GM18858 (cell line): ENCODE results near the gene MPPE1.
A peak's percentile ranks its signal among the peaks of the same experiment; 100 is the strongest.
"Not testable (repeated sequence)": the region's sequence is repeated elsewhere in the genome, so short reads cannot be mapped to it uniquely, and the experiment has no call there.

ENCODE experiments used
- ATAC-seq: cut with Tn5 transposase; IDR thresholded peaks from one replicate; pipeline ENCODE4 v1.9.1; 2021; ENCODE audit not compliant: unreplicated experiment

MPPE1 gene

DNA sequence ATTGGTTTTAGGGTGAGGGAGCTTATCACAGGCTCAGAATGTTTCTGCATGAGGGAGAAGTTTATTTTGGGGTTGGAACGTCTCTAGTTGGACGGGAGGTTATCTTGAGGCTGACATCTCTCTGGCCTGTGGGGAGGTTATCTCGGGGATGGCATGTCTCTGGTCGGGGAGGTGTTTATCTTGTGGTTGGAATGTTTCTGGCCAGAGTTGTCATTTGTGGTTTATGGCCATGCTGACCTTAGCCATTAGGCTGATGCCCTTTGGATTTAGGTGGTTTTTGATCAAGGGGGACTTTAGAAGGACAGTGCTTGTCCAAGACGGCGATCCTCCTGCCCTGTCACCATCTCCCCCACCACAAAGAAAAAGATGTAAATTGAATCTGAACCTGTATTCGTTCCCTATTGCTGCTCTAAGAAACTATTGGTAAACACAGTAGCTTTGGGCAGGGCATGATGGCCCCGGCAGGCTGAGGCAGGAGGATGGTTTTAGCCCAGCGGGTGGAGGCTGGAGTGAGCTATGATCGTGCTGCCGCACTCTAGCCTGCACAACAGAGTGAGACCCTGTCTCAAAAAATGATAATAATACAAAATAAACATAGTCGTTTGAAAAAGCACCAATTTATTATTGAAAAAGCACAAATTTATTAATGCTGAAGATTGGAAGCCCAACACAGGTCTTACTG is 17.8 kb upstream of the MPPE1 start:
- ATAC-seq = no peak

DNA sequence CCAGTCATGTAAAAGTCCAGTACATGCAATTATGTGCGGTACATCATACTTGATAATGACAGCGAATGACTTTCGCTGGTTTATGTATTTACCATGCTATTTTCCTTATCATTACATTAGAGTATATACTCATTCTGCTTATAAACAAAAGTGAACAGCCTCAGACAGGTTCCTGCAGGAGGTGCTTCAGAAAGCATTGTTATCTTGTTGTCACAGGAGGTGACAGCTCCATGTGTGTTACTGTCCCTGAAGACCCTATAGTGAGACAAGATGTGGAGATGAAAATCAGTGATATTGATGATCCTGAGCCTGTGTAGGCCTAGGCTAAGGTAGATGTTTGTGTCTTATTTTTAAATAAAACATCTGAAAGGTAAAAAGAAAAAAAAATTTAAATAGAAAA is 15.3 kb upstream of the MPPE1 start:
- no peak for ATAC-seq

DNA sequence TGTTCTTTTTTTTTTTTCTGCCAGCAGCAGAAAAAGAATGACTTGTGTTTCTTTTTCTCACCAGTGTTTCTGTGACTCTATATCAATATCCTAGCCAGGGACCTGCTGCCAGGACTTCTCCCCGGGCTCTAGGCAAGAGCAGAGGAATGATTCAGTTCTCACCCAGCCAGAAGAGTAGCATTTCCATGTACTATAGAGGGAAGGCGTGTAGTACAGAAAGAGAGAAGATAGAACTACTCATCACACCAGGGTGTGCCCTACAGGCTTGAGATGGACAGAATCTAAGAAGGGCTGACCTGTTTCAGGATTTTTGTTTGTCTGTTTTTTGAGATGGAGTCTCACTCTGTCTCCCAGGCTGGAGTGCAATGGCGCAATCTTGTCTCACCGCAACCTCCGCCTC is 11.4 kb upstream of the MPPE1 start:
- not testable (repeated sequence) for ATAC-seq

DNA sequence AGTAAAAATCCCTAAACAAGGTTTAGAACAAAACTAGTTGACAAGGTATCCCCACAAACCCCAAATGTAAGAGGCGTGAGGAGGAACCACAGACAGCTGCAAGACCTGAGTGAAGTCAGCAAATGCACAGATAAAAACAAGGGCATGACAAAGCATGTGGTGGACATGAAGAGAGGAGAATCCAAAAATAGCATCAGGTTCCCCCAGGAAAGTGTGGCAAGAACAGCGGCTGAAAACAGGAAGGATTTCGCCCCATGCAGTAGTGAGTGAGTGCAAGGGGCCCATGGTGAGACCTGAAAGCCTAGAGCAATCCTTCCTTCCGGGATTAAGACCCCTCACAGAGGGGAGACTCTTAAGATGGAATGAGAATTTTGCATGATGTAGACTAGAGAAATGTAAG is 8.8 kb upstream of the MPPE1 start:
- not testable (repeated sequence) for ATAC-seq

DNA sequence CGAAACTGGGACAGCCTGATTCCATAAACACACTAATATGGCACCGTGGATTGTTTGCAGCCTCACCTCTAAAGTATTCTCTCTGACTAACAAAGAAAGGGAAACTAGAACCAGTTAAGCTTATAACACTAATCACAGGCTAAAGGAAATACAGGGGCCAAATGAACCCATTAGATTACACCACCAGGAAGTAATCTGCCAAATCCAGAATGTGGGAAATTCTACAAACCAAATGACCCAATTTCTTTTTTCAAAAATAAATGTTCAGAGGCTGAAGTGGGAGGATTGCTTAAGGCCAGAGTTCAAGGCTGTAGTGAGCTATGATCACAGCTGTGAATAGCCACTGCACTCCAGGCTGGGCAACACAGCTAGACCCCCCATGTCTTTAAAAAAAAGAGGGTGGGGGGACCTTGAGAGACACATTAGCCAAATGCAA is 1.5 kb upstream of the MPPE1 start:
- no peak for ATAC-seq

DNA sequence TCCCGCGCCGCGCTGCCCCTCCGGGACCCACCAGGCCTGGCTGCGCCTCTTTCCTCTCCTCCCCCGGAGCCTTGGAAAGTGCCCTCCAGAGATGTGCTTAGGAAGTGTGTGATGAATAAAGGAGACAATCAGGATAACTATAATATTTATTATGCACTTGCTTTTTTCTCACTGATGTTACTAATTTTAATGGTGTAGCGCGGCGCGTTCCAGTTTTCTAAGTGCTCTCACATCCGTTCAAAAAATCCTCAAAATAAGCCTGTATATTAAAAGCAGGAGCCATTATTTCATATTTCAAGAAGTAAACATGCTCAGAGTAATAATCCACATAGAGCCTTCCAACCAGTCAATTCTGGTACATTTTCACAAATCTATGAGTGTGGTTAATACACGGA is 941 bp upstream of the MPPE1 start:
- peak; percentile 20 for ATAC-seq

DNA sequence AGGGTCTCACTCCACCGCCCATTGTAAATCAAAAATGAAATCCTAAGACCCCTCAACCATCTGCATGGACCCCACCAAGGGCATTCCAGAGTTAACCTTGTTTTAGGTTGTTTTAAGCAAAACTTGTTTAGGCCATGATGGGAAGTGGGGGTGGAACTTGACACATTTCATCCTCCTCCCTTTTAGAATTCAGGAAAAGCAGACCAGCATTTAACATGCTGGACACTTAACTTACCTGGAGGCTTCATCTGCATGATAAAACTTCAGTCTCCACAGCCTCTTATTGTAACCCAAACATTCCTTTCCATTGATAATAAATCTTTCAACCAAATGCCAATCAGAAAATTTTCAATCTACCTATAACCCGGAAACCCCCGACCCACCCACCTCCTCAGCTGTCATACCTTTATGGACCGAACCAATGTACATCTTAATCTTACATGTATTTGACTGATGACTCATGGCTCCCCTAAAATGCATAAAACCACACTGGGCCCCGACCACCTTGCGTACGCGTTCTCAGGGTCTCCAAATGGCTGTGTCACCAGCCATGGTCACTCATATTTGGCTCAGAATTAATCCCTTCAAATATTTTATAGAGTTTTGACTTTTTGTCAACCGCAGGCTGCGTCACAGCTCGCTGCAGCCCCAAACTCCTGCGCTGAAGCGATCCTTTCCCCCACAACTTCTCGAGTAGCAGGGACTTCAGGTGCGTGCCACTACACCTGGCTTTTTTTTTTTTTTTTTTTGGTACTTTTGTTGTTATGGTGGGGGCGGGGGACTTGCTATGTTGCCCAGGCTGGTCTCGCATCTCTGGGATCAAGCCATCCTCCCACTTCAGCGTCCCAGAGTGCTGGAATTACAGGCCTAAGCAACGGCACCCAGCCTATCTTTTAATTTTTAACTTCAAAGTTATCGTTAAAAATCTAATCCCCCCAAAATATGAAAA is 917 bp downstream of the MPPE1 start:
- no peak for ATAC-seq

DNA sequence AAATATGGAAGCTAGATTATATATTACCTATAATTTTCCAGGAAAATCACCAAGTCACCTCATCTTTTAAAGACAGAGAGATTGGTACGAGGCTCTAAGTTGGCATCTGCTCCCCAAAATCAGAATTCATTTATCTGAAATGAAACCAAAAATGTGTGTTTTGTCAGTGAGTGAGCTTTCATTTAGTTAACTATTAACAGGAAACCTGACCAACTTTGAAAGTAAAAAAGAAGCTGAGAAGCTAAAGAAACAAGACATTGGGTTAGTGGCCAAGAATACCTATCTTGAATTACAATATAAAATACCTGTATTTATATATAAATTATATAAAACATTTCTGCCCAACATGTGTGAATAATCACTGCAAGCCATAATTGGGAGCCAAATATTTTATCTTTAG is 1.9 kb downstream of the MPPE1 start:
- ATAC-seq = no peak

DNA sequence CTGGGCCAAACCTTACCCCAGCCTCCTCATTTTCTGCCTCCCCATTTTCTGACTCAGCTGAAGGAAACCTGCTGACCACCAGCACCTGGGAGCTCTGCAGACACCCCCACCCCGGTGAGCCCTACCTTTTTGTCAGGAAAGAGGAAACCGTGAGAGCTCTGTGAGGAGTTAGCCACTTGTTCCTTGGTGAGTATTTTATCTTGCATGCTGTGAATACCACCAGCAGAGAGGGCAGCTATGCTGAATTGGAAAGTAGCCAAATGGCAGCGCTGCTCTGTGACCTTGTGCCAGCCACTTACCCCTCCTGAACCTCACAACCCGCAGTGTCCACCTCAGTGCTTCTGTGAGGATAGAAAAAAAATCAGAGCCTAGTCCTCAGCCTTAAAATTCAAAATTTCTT is 2.5 kb downstream of the MPPE1 start:
- ATAC-seq = no peak

DNA sequence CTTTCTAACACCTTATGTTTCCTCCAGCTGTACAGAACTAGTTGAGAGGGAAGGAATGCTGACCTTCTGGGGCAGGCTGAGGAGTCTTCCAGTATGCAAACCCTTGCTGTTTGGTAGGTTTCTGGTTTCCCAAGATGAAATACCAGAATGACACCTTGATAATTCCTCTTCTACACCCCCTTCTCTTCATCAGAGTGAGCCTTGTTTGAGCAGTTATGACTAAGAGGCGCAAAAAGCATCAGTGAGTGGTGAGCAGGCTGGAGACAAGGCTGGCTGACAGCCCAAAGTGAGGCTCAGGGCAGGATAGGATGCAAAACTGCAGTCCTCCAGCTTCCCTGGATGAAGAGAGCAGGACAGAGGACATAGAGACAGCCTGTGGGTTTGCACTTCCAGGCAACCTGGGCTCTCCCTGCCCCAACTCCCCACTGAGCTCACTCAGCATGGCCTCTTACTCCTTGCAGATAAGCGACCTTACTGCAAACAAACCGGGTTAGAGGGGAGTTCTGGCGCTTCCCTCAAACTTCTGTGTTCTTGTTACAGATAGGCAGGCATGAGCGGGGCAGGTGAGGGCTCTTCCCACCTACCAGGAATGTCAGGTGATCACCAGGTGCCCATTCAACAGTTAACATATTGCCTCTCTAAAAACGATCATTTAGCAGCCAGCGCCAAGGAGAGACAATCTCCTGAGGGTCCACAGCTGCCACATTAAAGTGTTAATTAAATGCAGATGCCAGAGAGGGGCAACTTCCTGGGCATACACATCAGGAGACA is 5.4 kb downstream of the MPPE1 start:
- ATAC-seq = no peak

DNA sequence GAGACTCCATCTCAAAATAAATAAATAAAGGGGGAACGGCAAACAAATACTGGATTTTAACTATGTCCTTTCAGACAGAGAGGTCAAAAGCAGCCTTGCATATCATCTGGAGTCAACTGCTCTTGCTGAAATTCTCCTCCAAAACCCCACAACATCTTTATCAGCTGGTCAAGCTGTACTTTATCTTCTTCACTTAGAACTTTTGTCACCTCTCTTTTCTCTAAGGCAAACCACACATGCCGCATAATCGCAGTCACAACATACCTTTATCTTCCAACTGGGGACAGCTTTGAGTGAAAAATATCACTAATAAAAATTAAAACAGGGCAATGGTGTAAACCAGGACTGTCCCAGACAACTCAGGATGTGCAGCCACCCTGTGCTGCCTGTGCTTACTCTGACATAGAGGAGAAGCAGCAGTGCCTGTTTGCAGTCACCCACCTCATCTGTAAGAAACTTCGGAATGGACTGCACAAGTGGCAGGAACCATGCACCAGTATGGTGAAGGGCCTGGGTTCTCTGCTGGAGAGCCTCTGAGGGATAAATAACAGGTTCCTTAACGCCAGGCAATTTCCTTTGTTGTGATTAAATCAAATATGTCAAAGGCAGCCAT is 6.2 kb downstream of the MPPE1 start:
- no peak for ATAC-seq

DNA sequence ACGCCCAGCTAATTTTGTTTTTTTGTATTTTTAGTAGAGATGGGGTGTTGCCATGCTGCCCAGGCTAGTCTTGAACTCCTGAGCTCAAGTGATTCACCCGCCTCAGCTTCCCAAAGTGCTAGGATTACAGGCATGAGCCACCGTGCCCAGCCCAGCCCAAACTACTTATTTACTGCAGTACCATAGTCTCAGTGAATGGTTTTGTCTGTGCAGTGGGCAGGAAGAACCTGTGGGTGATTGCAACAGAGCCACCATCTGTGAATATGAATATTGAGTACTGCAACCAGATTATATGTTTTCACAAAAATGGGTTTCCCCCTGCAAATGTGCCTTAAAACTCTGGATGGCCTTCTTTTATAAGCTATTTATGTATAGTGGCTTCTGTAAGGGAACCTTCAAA is 9.1 kb downstream of the MPPE1 start:
- no peak for ATAC-seq

DNA sequence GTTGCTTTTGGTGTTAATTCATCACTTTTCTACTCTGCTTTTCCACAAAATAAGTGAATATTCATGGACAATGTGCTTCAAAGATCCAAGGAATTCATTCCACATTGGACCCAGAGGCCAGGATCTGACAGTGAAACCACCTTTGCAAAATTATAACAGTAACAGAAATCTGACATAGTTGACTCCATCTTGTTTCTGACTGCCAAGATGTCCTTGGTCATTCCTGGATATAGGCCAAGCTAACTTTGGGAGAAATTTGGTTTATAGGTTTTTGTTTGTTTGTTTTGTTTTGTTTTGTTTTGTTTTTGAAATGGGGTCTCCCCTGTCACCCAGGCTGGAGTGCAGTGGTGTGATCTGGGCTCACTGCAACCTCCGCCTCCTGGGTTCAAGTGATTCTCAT is 10.3 kb downstream of the MPPE1 start:
- no peak for ATAC-seq

DNA sequence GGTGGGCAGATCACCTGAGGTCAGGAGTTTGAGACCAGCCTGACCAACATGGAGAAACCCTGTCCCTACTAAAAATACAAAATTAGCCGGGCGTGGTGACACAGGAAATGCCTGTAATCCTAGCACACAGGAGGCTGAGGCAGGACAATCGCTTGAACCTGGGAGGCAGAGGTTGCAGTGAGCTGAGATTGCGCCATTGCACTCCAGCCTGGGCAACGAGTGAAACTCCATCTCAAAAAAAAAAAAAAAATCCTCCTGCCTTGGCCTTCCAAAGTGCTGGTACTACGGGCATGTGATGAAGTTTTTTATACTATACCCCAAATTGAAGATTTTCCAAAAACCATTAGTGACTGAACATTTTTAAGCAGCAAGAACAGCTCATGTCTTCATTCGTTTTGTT is 15.7 kb downstream of the MPPE1 start:
- not testable (repeated sequence) for ATAC-seq

DNA sequence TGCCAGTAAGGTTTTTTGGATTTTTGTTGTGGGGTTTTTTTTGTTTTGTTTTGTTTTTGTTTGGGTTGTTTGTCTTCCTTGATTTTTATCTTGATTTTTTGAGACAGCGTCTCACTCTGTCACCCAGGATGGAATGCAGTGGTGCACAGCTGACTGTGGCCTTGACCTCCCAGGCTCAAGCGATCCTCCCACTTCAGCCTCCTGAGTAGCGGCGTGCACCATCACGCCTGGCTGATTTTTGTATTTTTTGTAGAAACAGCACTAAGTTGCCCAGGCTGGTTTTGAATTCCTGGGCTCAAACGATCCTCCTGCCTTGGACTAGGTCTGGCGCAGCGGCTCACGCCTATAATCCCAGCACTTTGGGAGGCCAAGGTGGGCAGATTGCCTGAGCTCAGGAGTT is 16.4 kb downstream of the MPPE1 start:
- ATAC-seq = no peak

DNA sequence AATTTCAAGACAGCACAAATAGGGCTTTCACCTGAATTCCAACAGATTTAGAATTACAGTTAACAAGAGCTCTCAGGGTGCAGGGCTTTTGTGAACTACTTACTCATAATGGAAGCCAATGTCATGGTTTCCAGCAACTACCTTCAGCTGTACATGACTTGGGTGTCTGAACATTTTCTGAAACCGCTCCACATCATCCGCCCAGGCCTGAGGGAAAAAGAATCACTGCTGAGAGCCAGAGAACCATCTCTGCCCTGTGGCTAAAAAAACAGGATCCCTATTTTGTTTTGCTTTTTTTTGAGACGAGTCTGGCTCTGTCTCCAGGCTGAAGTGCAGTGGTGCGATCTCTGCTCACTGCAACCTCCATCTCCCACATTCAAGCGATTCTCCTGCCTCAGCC is 18.8 kb downstream of the MPPE1 start:
- no peak for ATAC-seq

DNA sequence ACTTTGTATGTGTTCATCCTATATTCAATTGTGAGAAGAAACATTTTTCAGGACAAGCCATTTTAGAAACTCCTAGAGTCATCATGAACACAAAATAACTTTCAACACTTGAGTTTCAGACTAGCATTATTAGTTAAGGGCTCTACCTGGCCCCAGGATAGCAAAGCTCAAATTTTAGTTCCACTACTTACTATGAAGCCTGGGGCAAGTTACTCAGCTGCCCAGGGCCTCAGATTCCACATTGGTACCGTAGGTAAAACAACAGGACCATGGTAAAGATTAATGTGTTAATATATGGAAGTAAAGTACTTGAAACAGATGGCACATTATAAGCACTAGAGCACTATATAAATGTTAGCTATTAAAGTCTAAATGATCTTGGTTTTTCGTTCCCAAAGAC is 19.4 kb downstream of the MPPE1 start:
- no peak for ATAC-seq

DNA sequence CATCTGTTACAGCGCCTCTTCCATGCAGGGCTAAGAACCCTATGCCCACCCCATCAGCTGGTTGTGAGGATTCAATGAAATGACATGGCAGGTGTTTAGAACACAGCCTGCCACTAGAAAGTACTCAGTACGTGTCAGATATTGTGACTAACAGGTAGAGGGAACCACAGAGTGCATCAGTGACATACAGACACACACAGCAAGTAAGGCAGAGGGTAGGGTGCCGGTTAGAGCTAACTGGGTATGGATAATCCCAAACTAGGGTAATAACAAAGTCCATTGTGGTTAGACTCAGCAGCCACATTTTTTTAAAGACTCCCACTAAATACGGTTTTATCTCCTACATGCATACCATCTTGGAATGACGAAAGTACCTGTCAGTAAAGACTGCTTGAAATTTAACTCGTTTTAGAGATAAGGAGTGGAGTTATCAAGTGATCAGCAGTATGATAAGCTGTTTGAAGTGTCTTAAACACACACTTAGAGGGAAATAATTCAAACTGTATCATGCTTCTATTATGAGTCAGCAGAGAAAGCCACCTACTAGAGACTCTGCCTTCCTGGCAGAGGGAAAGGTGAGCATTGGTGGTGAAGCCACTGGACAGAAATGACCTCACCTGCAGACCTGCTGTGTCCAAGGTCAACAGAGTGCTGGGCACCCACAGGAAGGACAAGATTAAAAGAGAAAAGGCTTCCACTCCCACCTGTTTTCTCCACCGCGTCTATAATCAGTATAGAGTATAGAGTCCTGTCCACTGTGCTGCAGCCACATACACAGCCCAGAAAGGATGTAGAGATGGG is 20.6 kb downstream of the MPPE1 start:
- ATAC-seq = no peak

DNA sequence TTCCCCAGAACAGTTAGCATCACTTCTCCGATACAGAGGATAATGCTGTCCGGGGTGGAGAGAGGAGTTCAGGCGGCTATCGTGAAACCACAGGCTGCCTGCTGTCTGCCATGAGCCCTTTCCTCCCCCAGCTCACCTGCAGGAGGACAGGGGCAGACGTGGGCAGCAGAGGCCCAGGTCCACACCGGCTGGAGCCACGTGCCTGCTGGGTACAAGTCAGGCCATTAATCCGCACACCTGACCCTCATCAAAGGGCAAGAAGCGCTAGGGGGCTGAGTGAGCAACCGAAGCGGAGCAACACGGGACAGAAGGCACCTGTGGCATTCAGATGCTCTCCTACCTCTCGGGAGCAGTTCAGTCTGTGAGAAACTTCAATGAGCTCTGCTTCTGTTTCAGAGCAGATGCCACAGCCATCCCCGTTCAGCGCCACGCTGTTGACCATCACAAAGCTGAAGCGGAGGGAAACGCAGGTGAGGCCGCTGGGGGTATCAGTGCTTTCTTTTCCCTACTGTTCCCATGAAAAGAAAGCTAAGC is 21.5 kb downstream of the MPPE1 start:
- no peak for ATAC-seq

DNA sequence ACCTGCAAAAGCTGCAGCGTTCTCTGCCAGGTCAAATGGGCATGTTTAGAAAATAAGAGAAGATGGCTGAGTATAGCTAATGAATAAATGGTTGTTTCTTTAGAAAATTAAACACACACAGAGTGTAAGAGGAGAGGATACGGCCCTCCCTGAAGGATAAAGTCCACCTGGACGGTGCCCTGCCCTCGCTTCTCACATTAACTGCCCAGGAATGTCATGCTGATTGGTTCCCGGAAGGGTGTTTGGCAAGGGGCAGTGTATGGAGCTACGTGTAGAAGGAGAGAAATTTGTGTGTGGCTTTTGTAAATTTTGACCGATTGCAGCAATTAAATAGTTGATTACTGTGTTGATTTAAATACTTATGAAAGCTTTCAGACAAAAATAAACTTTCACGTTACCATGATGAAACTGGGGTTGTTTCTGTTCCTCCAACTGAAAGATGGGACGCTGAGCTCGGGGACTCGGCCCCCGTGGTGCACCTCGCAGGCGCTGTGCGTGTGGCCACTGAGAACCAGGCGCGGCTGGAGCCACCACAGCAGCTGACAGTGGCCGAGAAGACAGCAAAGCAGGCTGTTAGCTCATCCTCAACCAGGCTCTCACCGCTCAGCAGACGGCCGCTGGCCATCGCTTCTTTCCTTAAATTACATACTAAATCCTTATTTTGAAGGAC is 22.7 kb downstream of the MPPE1 start:
- ATAC-seq = no peak
